Suprapubic skin (tissue), 4 donors: ENCODE measurements around the gene GNPTAB.

Experiments
- CTCF ChIP-seq, 2 donors: fragments of 200-600 bp in 1 of 2; fragments of 450-650 bp in 1 of 2; sonication (generic) in 1 of 2; IDR thresholded peaks; one replicate each; pipeline ENCODE4 v1.5.1; 2016 to 2019; ENCODE audit warnings: antibody characterized with exemption in 2 of 2, mild to moderate bottlenecking in 1 of 2, moderate library complexity in 1 of 2
- EP300 ChIP-seq: sonication (generic); formaldehyde crosslinking; IDR thresholded peaks from one replicate; pipeline ENCODE4 v1.6.1; 2017; ENCODE audit warnings: antibody characterized with exemption
- POLR2A ChIP-seq, 2 donors: fragments of 450-650 bp; IDR thresholded peaks; one replicate each; pipeline ENCODE4 v1.6.1; 2017; ENCODE audit warnings: antibody characterized with exemption in 2 of 2, mild to moderate bottlenecking in 2 of 2, moderate library complexity in 2 of 2
- POLR2AphosphoS5 ChIP-seq, 3 donors: sonication (generic); formaldehyde crosslinking; IDR thresholded peaks; one replicate each; pipeline ENCODE4 v1.6.1; 2017; ENCODE audit warnings: antibody characterized with exemption in 3 of 3

- no peak for TF ChIP-seq EP300
- TF ChIP-seq CTCF (IDR thresholded peaks at IDR 0.05): no peak
- TF ChIP-seq POLR2A (IDR thresholded peaks at IDR 0.05): no peak
- no peak for TF ChIP-seq POLR2AphosphoS5 (IDR thresholded peaks at IDR 0.05)
Measured at GRCh38 chr12:101794574-101794973, 36.2 kb downstream of the GNPTAB start.
